Activated T-helper 1 cell treated with anti-CD3 and anti-CD28 coated beads, Interleukin-12 subunit alpha, Interleukin-12 subunit beta, Interleukin-2, Interleukin-4 antibody, amounts not matched to agents 30 ng/mL and 10 ng/mL and 1 ng/mL, durations not matched to agents 14 hours and 24 hours and 36 hours (primary cell): ENCODE results near the gene ATP8A2. TPM values are rescaled to one million over a fixed set of nuclear protein-coding genes. Genes with fewer than 3 reads are reported as not detected.
A peak's percentile ranks its signal among the peaks of the same experiment; 100 is the strongest.

ENCODE experiments used
- DNase-seq: peaks from one replicate; pipeline ENCODE4 v3.0.0; 2021; ENCODE audit warnings: low spot score
- H3K27ac Mint-ChIP-seq: one replicate; pipeline ENCODE4 v1.8.0; 2021; ENCODE audit warnings: mild to moderate bottlenecking, mixed read lengths
- H3K27me3 Mint-ChIP-seq: one replicate; pipeline ENCODE4 v1.8.0; 2022; ENCODE audit warnings: mild to moderate bottlenecking, moderate library complexity, mixed read lengths; ENCODE audit not compliant: insufficient read depth
- H3K36me3 Mint-ChIP-seq: one replicate; pipeline ENCODE4 v1.8.0; 2021; ENCODE audit warnings: low read depth, mixed read lengths
- H3K4me1 Mint-ChIP-seq: one replicate; pipeline ENCODE4 v1.8.0; 2021; ENCODE audit warnings: low read depth, mixed read lengths
- H3K4me3 Mint-ChIP-seq: one replicate; pipeline ENCODE4 v1.8.0; 2021; ENCODE audit warnings: mild to moderate bottlenecking, moderate library complexity, mixed read lengths
- H3K9me3 Mint-ChIP-seq: one replicate; pipeline ENCODE4 v1.8.0; 2021; ENCODE audit warnings: mixed read lengths
- intact Hi-C: fragments of 100-400 bp; cut with micrococcal nuclease; formaldehyde crosslinking; loops from one replicate; pipeline ENCODE4 v1.15.1; 2024
- total RNA-seq: library from RNA; stranded (reverse); gene quantifications from 2 replicates; pipeline ENCODE4 v1.2.3, GENCODE V29; 2022

The ATP8A2 gene
- total RNA-seq, 1 donor from 2014 or later: 0.52 TPM

GRCh38 chr13:25927932-25928331 lies 556.2 kb downstream of the ATP8A2 start:
- Mint-ChIP-seq H3K4me1 (no peaks in the 10 kb centered on the region), H3K9me3 (no peaks in the 10 kb centered on the region), H3K36me3 (no peaks in the 10 kb centered on the region), H3K27ac (no peak overlapping the region), H3K4me3 (no peak overlapping the region), H3K27me3 (peaks cover 3% of the 10 kb centered on the region)
- intact Hi-C loops: no loop called here
- no peak for DNase-seq

- no peak overlapping the region for H3K4me3 Mint-ChIP-seq
- no peak for DNase-seq
- no peak overlapping the region for H3K27ac Mint-ChIP-seq
These were observed 557.2 kb downstream of the ATP8A2 start for GRCh38 chr13:25928941-25929505.

GRCh38 chr13:25929816-25930215 lies 558.0 kb downstream of the ATP8A2 start:
- Mint-ChIP-seq H3K27ac (no peak overlapping the region), H3K4me3 (no peak overlapping the region), H3K9me3 (no peaks in the 10 kb centered on the region), H3K4me1 (no peaks in the 10 kb centered on the region), H3K36me3 (peaks cover 2% of the 10 kb centered on the region), H3K27me3 (peaks cover 3% of the 10 kb centered on the region)
- no peak for DNase-seq
- intact Hi-C loops: no loop called here

More at GRCh38 chr13:25928941-25929505, 557.2 kb downstream of the ATP8A2 start:
- Mint-ChIP-seq H3K36me3 (no peaks in the 10 kb centered on the region), H3K4me1 (no peaks in the 10 kb centered on the region), H3K9me3 (no peaks in the 10 kb centered on the region), H3K27me3 (peaks cover 3% of the 10 kb centered on the region)
- intact Hi-C loops: no loop called here

GRCh38 chr13:25930653-25931052 lies 558.9 kb downstream of the ATP8A2 start:
- intact Hi-C loops: no loop called here
- Mint-ChIP-seq H3K27ac (no peak overlapping the region), H3K36me3 (peaks cover 2% of the 10 kb centered on the region)

GRCh38 chr13:25932365-25932764 lies 560.6 kb downstream of the ATP8A2 start:
- intact Hi-C loops: no loop called here
- no peak for DNase-seq

More at GRCh38 chr13:25930653-25931052, 558.9 kb downstream of the ATP8A2 start:
- no peaks in the 10 kb centered on the region for H3K4me1 Mint-ChIP-seq
- no peak for DNase-seq
- H3K4me3 Mint-ChIP-seq: no peak overlapping the region
- H3K27me3 Mint-ChIP-seq: peaks cover 3% of the 10 kb centered on the region
- no peaks in the 10 kb centered on the region for H3K9me3 Mint-ChIP-seq

GRCh38 chr13:25933520-25933919 lies 561.7 kb downstream of the ATP8A2 start:
- no peaks in the 10 kb centered on the region for H3K4me1 Mint-ChIP-seq
- H3K27ac Mint-ChIP-seq: no peak overlapping the region
- intact Hi-C loops: no loop called here
- peaks cover 4% of the 10 kb centered on the region for H3K27me3 Mint-ChIP-seq
- no peak for DNase-seq
- no peaks in the 10 kb centered on the region for H3K9me3 Mint-ChIP-seq
- H3K4me3 Mint-ChIP-seq: no peak overlapping the region
- H3K36me3 Mint-ChIP-seq: peaks cover 2% of the 10 kb centered on the region

More at GRCh38 chr13:25932365-25932764, 560.6 kb downstream of the ATP8A2 start:
- no peak overlapping the region for H3K4me3 Mint-ChIP-seq
- H3K9me3 Mint-ChIP-seq: no peaks in the 10 kb centered on the region
- H3K36me3 Mint-ChIP-seq: peaks cover 2% of the 10 kb centered on the region
- no peak overlapping the region for H3K27ac Mint-ChIP-seq
- H3K4me1 Mint-ChIP-seq: no peaks in the 10 kb centered on the region
- peaks cover 2% of the 10 kb centered on the region for H3K27me3 Mint-ChIP-seq

GRCh38 chr13:25934127-25934526 lies 562.4 kb downstream of the ATP8A2 start:
- Mint-ChIP-seq H3K27me3 (peaks cover 5% of the 10 kb centered on the region), H3K9me3 (no peaks in the 10 kb centered on the region), H3K4me3 (no peak overlapping the region), H3K4me1 (no peaks in the 10 kb centered on the region), H3K27ac (no peak overlapping the region), H3K36me3 (peaks cover 2% of the 10 kb centered on the region)
- intact Hi-C loops: no loop called here
- DNase-seq: no peak

- H3K27me3 Mint-ChIP-seq: peaks cover 9% of the 10 kb centered on the region
- H3K9me3 Mint-ChIP-seq: no peaks in the 10 kb centered on the region
- H3K4me3 Mint-ChIP-seq: no peak overlapping the region
- no peak for DNase-seq
- H3K4me1 Mint-ChIP-seq: peaks cover 26% of the 10 kb centered on the region
- no peaks in the 10 kb centered on the region for H3K36me3 Mint-ChIP-seq
- intact Hi-C loops: no loop called here
- H3K27ac Mint-ChIP-seq: peak overlapping the region; percentile 21
These were observed 568.4 kb downstream of the ATP8A2 start for GRCh38 chr13:25939961-25940687.

GRCh38 chr13:25943081-25943480 lies 571.3 kb downstream of the ATP8A2 start:
- peaks cover 5% of the 10 kb centered on the region for H3K27me3 Mint-ChIP-seq
- no peak overlapping the region for H3K27ac Mint-ChIP-seq
- peaks cover 38% of the 10 kb centered on the region for H3K4me1 Mint-ChIP-seq
- no peaks in the 10 kb centered on the region for H3K9me3 Mint-ChIP-seq
- no peak for DNase-seq
- H3K4me3 Mint-ChIP-seq: no peak overlapping the region
- intact Hi-C loops: no loop called here
- H3K36me3 Mint-ChIP-seq: no peaks in the 10 kb centered on the region

- H3K36me3 Mint-ChIP-seq: no peaks in the 10 kb centered on the region
- peaks cover 38% of the 10 kb centered on the region for H3K4me1 Mint-ChIP-seq
- H3K27ac Mint-ChIP-seq: no peak overlapping the region
- DNase-seq: no peak
- H3K9me3 Mint-ChIP-seq: no peaks in the 10 kb centered on the region
- H3K27me3 Mint-ChIP-seq: peaks cover 5% of the 10 kb centered on the region
- intact Hi-C loops: no loop called here
- H3K4me3 Mint-ChIP-seq: no peak overlapping the region
These were observed 571.9 kb downstream of the ATP8A2 start for GRCh38 chr13:25943658-25944057.

GRCh38 chr13:25945596-25945995 lies 573.8 kb downstream of the ATP8A2 start:
- H3K4me3 Mint-ChIP-seq: no peak overlapping the region
- H3K27ac Mint-ChIP-seq: no peak overlapping the region
- H3K4me1 Mint-ChIP-seq: peaks cover 29% of the 10 kb centered on the region
- H3K27me3 Mint-ChIP-seq: no peaks in the 10 kb centered on the region
- H3K36me3 Mint-ChIP-seq: no peaks in the 10 kb centered on the region
- intact Hi-C loops: no loop called here
- no peaks in the 10 kb centered on the region for H3K9me3 Mint-ChIP-seq
- no peak for DNase-seq

GRCh38 chr13:25946321-25946720 lies 574.5 kb downstream of the ATP8A2 start:
- Mint-ChIP-seq H3K27me3 (no peaks in the 10 kb centered on the region), H3K4me3 (no peak overlapping the region), H3K36me3 (no peaks in the 10 kb centered on the region), H3K4me1 (peaks cover 22% of the 10 kb centered on the region), H3K27ac (no peak overlapping the region), H3K9me3 (no peaks in the 10 kb centered on the region)
- no peak for DNase-seq
- intact Hi-C loops: no loop called here

GRCh38 chr13:25948910-25949309 lies 577.1 kb downstream of the ATP8A2 start:
- Mint-ChIP-seq H3K9me3 (no peaks in the 10 kb centered on the region), H3K36me3 (no peaks in the 10 kb centered on the region), H3K27me3 (no peaks in the 10 kb centered on the region), H3K27ac (no peak overlapping the region), H3K4me1 (peaks cover 17% of the 10 kb centered on the region), H3K4me3 (no peak overlapping the region)
- no peak for DNase-seq
- intact Hi-C loops: no loop called here
